SK-N-SH (cell line): Measurements from ENCODE around the gene MLLT6. TPM values are rescaled to one million over a fixed set of nuclear protein-coding genes. Genes with fewer than 3 reads are reported as not detected.

Experiments used
- CTCF ChIA-PET: fragments of 300-600, 350-600 bp; formaldehyde crosslinking; extraction: SDS; loops from one replicate; lab custom pipeline; 2021; lab: Yijun Ruan, JAX
- POLR2A ChIA-PET: fragments of 350-600 bp; sonication (Branson Sonifier 250); formaldehyde crosslinking; extraction: SDS; loops from one replicate; lab custom pipeline; 2020; ENCODE audit warnings: antibody characterized with exemption, inconsistent platforms; lab: Yijun Ruan, JAX
- DNase-seq: peaks from one replicate; pipeline ENCODE4 v3.0.0; 2012
- H2AFZ ChIP-seq: fragments of 200-600 bp; sonication (generic); 2 replicates; pipeline ENCODE4 v1.8.1; 2016; ENCODE audit warnings: antibody characterized with exemption, mild to moderate bottlenecking, low read depth
- H3F3A ChIP-seq: fragments of 200-600 bp; sonication (generic); replicated peaks from 2 replicates; pipeline ENCODE3; 2016; ENCODE audit warnings: antibody characterized with exemption, mild to moderate bottlenecking; ENCODE audit not compliant: insufficient read depth
- H3K27ac ChIP-seq, 2 experiments: fragments of 200-500 bp in 1 of 2; fragments of 200-600 bp in 1 of 2; sonication (Bioruptor generic) in 1 of 2; sonication (generic), shearing (Covaris generic) in 1 of 2; 2 replicates each; pipeline versions ENCODE4 v1.5.1 to v1.6.1; 2014 to 2016; ENCODE audit warnings: low read depth in 2 of 2, inconsistent platforms in 1 of 2, low read length in 1 of 2, mild to moderate bottlenecking in 1 of 2, mixed read lengths in 1 of 2
- H3K27me3 ChIP-seq: fragments of 200-600 bp; sonication (generic), shearing (Covaris generic); 2 replicates; pipeline ENCODE4 v1.6.1; 2016; ENCODE audit warnings: mixed run types; ENCODE audit not compliant: insufficient read depth
- H3K36me3 ChIP-seq, 2 experiments: fragments of 200-500 bp in 1 of 2; fragments of 200-600 bp in 1 of 2; sonication (Bioruptor generic) in 1 of 2; sonication (generic) in 1 of 2; replicated peaks in 1 of 2; 2 replicates each; pipeline versions ENCODE3 to v1.5.1; 2014 to 2016; ENCODE audit warnings: low read length in 1 of 2, mild to moderate bottlenecking in 1 of 2; ENCODE audit not compliant: insufficient read depth in 2 of 2, control insufficient read depth in 1 of 2
- H3K4me1 ChIP-seq, 2 experiments: fragments of 200-500 bp in 1 of 2; fragments of 200-600 bp in 1 of 2; sonication (Bioruptor generic) in 1 of 2; sonication (generic), shearing (Covaris generic) in 1 of 2; 2 replicates each; pipeline versions ENCODE4 v1.5.1 to v1.6.1; 2014 to 2016; ENCODE audit warnings: low read depth in 1 of 2, low read length in 1 of 2, mixed run types in 1 of 2; ENCODE audit not compliant: insufficient read depth in 2 of 2, control insufficient read depth in 1 of 2
- H3K4me2 ChIP-seq: fragments of 200-600 bp; sonication (generic), shearing (Covaris generic); 2 replicates; pipeline ENCODE4 v1.6.1; 2017; ENCODE audit warnings: mixed run types
- H3K4me3 ChIP-seq, 2 experiments: fragments of 200-500 bp in 1 of 2; fragments of 200-600 bp in 1 of 2; sonication (Bioruptor generic) in 1 of 2; sonication (generic), shearing (Covaris generic) in 1 of 2; 2 replicates each; pipeline versions ENCODE4 v1.5.1 to v1.8.1; 2014 to 2016; ENCODE audit warnings: low read depth in 2 of 2, inconsistent platforms in 1 of 2, low read length in 1 of 2, mild to moderate bottlenecking in 1 of 2, mixed read lengths in 1 of 2, moderate library complexity in 1 of 2
- H3K79me2 ChIP-seq: fragments of 200-600 bp; sonication (generic); 2 replicates; pipeline ENCODE4 v1.8.1; 2017; ENCODE audit warnings: mild to moderate bottlenecking; ENCODE audit not compliant: insufficient read depth
- H3K9ac ChIP-seq: fragments of 200-600 bp; sonication (generic); 2 replicates; pipeline ENCODE4 v1.6.1; 2017; ENCODE audit warnings: mixed run types
- H3K9me2 ChIP-seq: fragments of 200-600 bp; sonication (generic); 2 replicates; pipeline ENCODE4 v1.6.1; 2017; ENCODE audit warnings: mixed run types
- H3K9me3 ChIP-seq: fragments of 200-600 bp; sonication (generic); 2 replicates; pipeline ENCODE4 v1.6.1; 2017; ENCODE audit warnings: mixed run types, mild to moderate bottlenecking, moderate library complexity
- H4K20me1 ChIP-seq: fragments of 200-600 bp; sonication (generic); 2 replicates; pipeline ENCODE4 v1.6.1; 2017; ENCODE audit warnings: mild to moderate bottlenecking, mixed run types; ENCODE audit not compliant: insufficient read depth
- ELF1 ChIP-seq: IDR thresholded peaks from 2 replicates; pipeline ENCODE4 v1.4.0; 2012
- FOSL2 ChIP-seq: IDR thresholded peaks from 2 replicates; pipeline ENCODE4 v1.4.0; 2012; ENCODE audit warnings: low read depth, mild to moderate bottlenecking, moderate library complexity, borderline replicate concordance
- GATA2 ChIP-seq: sonication (generic); formaldehyde crosslinking; IDR thresholded peaks from 2 replicates; pipeline ENCODE4 v1.5.0; 2020; ENCODE audit warnings: mild to moderate bottlenecking, missing genetic modification reagents
- JUND ChIP-seq: IDR thresholded peaks from 2 replicates; pipeline ENCODE4 v1.4.0; 2012
- NFIC ChIP-seq: IDR thresholded peaks from 2 replicates; pipeline ENCODE4 v1.4.0; 2012; ENCODE audit warnings: borderline replicate concordance
- SMC3 ChIP-seq: IDR thresholded peaks from 2 replicates; pipeline ENCODE4 v1.6.1; 2012; ENCODE audit warnings: low read depth, low read length, improper control_type of control experiment
- WGBS: methylation state at CpG from one replicate; pipeline ENCODE4 v1.1.6; 2017; ENCODE audit warnings: low lambda C conversion rate; 5-methylcytosine and 5-hydroxymethylcytosine counted together
- polyA plus RNA-seq, 3 experiments: library from polyadenylated mRNA; depleted of rRNA; stranded (reverse); fragments of >200 nt; gene quantifications; 2 replicates each; pipeline ENCODE4 v1.2.3, GENCODE V29; 2012
- TF ChIP-seq, protein P1 (sequence below): fragments of 200-600 bp; sonication (generic); IDR thresholded peaks from 2 replicates; pipeline ENCODE4 v1.6.1; 2017; ENCODE audit warnings: antibody characterized with exemption, mild to moderate bottlenecking, moderate library complexity
- TF ChIP-seq, protein P2 (sequence below): IDR thresholded peaks from 2 replicates; pipeline ENCODE4 v1.4.0; 2012; ENCODE audit warnings: low read depth, borderline replicate concordance
- TF ChIP-seq, protein P3 (sequence below): IDR thresholded peaks from 2 replicates; pipeline ENCODE4 v1.4.0; 2012; ENCODE audit warnings: low read depth

MLLT6 gene
- polyA plus RNA-seq, 1 of the 3 experiments (the other 2 are of a cell fraction) = 41.5 TPM

DNA sequence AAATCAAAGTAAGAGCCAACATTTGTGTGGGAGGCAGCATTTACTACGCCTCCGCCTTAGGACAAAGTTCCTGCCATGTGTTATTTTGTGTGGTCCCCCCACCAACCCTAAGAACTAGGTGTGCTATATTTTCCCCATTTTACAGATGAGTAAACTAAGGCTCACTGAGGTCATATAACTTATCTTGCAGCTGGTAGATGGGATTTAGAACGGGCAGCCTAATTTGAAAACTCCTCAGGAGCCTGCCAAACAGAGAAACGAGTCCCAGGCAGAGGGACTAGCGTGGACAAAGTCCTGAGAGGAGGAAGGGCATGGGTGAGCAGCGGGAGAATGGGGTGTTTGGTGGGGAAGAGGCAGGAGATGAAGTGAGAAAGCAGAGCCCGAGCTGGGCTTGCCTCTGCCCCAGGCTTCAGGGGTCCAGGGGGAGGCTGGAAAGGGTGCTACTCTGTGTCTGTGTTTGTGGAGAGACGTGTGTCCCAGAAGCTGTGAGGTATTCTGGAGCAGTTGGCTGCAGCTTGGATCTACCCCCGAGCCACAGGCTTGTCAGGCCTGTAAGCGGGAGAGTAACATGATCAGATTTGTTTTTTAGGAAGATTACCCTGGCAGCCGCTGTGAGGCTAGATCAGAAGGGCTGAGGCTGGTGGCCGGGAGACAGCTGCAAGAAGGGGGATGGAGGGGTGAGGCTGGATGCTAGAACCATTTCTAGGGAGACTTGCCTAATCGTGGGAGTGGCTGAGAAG is 5.0 kb downstream of the MLLT6 start:
- no peak overlapping the region for H3K4me3 ChIP-seq
- H3K9me2 ChIP-seq = no peaks in the 10 kb centered on the region
- peaks cover 20 to 58% of the 10 kb centered on the region in 2 experiments for H3K36me3 ChIP-seq
- CTCF ChIA-PET = interaction anchor here (0.7 to 3.1 kb wide), 8 partner anchors 14 to 107 kb away, joined by 3 to 15 read pairs (median 4); no protein-coding TSS in a partner anchor
- peaks cover 7% of the 10 kb centered on the region for H3F3A ChIP-seq
- no peak overlapping the region for H2AFZ ChIP-seq
- H3K4me1 ChIP-seq = peaks cover 6 to 18% of the 10 kb centered on the region in 2 experiments; a peak in 2 of 4 replicates
- no peak for DNase-seq
- H4K20me1 ChIP-seq = peaks cover 9% of the 10 kb centered on the region; the same call in 1 of the 2 replicates
- H3K27ac ChIP-seq = no peak overlapping the region
- POLR2A ChIA-PET = interaction anchor here (1.2 kb wide), 1 partner anchor 10 kb away, joined by 3 read pairs; no protein-coding TSS in a partner anchor
- H3K9ac ChIP-seq = no peak overlapping the region
- no peaks in the 10 kb centered on the region for H3K27me3 ChIP-seq
- 86% methylated on average over 13 of the region's 13 CpGs for WGBS
- no peaks in the 10 kb centered on the region for H3K9me3 ChIP-seq
- TF ChIP-seq ELF1 = no peak
- TF ChIP-seq SMC3 = no peak
- TF ChIP-seq, protein P1, sequence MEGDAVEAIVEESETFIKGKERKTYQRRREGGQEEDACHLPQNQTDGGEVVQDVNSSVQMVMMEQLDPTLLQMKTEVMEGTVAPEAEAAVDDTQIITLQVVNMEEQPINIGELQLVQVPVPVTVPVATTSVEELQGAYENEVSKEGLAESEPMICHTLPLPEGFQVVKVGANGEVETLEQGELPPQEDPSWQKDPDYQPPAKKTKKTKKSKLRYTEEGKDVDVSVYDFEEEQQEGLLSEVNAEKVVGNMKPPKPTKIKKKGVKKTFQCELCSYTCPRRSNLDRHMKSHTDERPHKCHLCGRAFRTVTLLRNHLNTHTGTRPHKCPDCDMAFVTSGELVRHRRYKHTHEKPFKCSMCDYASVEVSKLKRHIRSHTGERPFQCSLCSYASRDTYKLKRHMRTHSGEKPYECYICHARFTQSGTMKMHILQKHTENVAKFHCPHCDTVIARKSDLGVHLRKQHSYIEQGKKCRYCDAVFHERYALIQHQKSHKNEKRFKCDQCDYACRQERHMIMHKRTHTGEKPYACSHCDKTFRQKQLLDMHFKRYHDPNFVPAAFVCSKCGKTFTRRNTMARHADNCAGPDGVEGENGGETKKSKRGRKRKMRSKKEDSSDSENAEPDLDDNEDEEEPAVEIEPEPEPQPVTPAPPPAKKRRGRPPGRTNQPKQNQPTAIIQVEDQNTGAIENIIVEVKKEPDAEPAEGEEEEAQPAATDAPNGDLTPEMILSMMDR = no peak
- TF ChIP-seq JUND = no peak
- TF ChIP-seq, protein P2, sequence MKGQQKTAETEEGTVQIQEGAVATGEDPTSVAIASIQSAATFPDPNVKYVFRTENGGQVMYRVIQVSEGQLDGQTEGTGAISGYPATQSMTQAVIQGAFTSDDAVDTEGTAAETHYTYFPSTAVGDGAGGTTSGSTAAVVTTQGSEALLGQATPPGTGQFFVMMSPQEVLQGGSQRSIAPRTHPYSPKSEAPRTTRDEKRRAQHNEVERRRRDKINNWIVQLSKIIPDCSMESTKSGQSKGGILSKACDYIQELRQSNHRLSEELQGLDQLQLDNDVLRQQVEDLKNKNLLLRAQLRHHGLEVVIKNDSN = no peak
- TF ChIP-seq GATA2 = no peak
- H3K79me2 ChIP-seq = peaks cover 34% of the 10 kb centered on the region; the same call in 1 of the 2 replicates
- H3K4me2 ChIP-seq = no peak overlapping the region

DNA sequence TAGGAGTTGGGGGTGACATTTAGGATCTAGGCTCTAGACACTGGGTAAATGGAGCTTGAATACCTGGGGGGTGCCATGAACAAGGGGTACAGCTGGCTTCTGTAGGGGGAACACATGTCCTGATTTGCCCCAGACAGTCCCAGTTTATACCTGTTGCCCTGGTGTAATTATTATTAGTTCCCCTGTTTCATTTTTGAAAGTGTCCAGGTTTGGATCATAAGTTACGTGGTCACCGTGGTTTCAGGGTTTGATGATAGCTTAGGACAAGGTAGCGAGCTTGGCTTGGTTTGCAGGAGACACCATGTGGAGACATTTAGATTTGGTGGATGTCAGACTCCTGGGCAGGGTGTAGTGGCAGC is 5.5 kb downstream of the MLLT6 start:
- no peak overlapping the region for H3K4me3 ChIP-seq
- H2AFZ ChIP-seq = no peak overlapping the region
- H4K20me1 ChIP-seq = peaks cover 9% of the 10 kb centered on the region; the same call in 1 of the 2 replicates
- no peaks in the 10 kb centered on the region for H3K9me2 ChIP-seq
- no peak overlapping the region for H3K27ac ChIP-seq
- no peak for TF ChIP-seq FOSL2
- no peak for TF ChIP-seq GATA2
- TF ChIP-seq, protein P3, sequence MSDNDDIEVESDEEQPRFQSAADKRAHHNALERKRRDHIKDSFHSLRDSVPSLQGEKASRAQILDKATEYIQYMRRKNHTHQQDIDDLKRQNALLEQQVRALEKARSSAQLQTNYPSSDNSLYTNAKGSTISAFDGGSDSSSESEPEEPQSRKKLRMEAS = no peak
- no peak for TF ChIP-seq NFIC
- TF ChIP-seq, all 33 proteins: peak for 0
- Histone ChIP-seq H3K27me3 (no peaks in the 10 kb centered on the region), H3K36me3 (peaks cover 20 to 63% of the 10 kb centered on the region in 2 experiments), H3K9ac (no peak overlapping the region), H3F3A (peaks cover 7% of the 10 kb centered on the region), H3K4me1 (peaks cover 6 to 18% of the 10 kb centered on the region in 2 experiments; a peak in 2 of 4 replicates), H3K4me2 (no peak overlapping the region), H3K9me3 (no peaks in the 10 kb centered on the region), H3K79me2 (peaks cover 34% of the 10 kb centered on the region; the same call in 1 of the 2 replicates)
- CTCF ChIA-PET = interaction anchor here (0.6 to 3.1 kb wide), 7 partner anchors 14 to 107 kb away, joined by 3 to 14 read pairs (median 4); no protein-coding TSS in a partner anchor
- no peak for DNase-seq
- WGBS = 100% methylated on average over 3 of the region's 3 CpGs
- POLR2A ChIA-PET = interaction anchor here (0.8 to 1.2 kb wide), 3 partner anchors 9 to 57 kb away, joined by 3 read pairs; no protein-coding TSS in a partner anchor
